GM21390 (cell line): ENCODE measurements around the gene MED14.

Experiments used
- ATAC-seq: cut with Tn5 transposase; IDR thresholded peaks from one replicate; pipeline ENCODE4 v1.9.1; 2021; ENCODE audit not compliant: unreplicated experiment

The MED14 gene

DNA sequence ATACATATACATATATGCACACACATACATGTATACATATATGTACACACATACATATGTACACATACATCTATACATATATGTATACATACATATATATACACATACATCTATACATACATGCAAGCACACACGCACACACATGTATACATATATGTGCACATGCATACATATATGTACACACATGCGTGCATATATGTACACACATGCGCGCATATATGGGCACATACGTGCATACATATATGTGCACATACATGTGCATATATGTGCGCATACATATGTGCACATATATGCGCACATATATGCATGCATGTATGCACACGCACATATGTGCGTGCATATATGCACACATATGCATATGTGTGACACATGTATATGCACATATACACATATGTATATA is 119.4 kb downstream of the MED14 start:
- ATAC-seq: no peak

DNA sequence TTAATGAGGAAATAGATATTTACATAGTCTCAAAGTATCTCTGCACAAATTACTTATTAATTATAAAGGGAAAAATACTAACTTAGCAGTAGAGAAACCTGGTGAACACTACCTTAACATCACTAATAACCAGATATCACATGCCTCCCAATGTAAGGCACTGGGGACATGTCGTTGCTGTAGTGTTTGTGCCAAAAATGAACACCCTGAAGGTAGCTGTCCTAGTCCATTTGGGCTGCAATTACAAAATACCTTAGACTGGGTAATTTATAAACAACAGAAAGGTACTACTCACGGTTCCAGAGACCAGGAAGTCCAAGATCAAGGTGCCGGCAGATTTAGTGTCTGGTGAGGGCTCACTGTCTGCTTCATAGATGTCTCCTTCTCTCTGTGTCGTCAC is 122.8 kb downstream of the MED14 start:
- ATAC-seq: no peak

DNA sequence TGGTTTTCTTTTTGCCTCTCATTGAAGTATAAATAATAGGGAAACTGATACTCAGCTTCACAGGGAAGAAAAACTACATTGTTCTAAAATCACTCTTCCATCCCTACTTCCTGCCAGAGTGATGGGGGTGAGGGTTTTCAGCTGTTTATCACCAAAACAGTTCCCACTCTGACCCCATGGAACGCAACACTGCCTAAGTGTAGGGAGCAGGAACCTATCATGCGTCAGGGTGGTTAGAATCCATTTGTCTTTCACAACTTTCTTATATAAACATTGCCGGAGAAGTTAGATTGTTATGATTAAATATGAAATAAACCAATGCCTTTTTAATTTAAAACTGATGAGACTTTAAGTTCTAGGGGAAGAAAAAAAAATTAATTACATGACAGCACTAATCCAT is 128.0 kb downstream of the MED14 start:
- no peak for ATAC-seq

DNA sequence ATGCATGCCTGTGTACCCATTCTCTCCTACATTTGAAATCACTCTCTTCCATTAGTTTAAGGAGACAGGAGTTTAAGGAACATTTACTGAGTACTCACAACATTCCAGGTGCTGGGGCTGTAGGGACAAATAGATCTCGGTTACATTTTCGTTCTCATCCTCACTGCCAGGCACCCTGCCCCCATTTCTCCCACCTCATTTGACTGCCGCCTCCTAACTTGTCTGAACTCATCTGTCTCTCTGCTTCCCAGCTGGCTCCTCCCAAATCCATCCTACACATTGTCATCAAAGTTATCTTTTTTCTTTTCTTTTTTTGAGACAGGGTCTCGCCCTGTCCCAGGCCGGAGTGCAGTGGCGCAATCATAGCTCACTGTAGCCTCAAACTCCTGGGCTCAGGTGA is 131.9 kb downstream of the MED14 start:
- ATAC-seq: no peak
